Stimulated activated CD8-positive, alpha-beta memory T cell treated with anti-CD3 and anti-CD28 coated beads, Interleukin-4, amount 100 ng/mL, for 48 hours (primary cell): ENCODE results near the gene PLSCR1.
A peak's percentile ranks its signal among the peaks of the same experiment; 100 is the strongest.

Experiments
- DNase-seq: peaks from one replicate; pipeline ENCODE4 v3.0.0-alpha.2; 2020

Gene PLSCR1, protein sequence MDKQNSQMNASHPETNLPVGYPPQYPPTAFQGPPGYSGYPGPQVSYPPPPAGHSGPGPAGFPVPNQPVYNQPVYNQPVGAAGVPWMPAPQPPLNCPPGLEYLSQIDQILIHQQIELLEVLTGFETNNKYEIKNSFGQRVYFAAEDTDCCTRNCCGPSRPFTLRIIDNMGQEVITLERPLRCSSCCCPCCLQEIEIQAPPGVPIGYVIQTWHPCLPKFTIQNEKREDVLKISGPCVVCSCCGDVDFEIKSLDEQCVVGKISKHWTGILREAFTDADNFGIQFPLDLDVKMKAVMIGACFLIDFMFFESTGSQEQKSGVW

DNA sequence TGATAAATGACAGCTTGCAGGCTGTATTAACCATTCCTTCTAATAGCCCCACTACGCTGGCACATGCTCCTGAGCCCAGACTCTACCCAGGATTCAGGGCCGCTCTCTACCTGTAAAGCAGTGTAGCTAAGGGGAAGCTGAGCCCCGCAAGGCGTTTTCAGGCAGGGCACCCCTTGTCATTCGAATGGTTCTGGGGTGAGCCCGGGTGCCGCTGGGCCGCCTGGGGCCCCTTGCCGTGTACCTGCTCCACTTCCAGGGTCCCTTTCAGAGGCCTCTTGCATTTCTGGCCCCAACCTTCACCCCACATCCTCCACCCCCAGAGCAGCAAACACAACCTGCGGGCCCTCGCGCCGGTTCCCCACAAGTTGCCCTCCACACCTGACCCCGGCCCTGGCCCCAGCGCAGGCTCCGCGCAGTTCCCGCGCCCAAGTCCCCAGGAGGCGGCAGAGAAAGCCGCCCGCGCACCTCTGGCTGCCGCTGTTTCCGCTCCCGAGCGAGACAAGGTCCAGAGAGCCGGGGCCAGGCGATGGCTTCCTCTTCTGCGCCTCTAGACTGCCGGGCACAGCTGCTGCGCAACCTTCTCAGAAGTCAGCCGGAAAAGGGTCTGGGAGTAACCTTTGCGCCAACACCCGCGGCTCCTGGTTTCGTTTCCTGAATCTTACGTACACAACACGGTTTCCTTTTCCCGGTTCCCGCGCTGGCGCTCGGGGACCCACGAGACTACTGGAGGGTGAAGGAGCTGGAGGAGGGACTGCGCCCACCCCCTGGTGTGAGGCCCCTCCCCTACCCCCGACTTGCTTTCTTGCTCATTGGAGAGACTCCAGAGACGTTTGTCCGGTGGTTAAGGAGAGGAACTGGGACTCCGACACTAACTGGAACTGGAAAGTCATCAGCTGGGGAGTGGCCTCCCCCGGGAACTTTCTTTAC is at the start of gene PLSCR1:
Gene PLSCR1, minus strand, starts transcription at position 606 of the 927 bp plus-strand sequence. CDS start 8,055 bp downstream, outside the sequence.
- DNase-seq, result peak; percentile 86

DNA sequence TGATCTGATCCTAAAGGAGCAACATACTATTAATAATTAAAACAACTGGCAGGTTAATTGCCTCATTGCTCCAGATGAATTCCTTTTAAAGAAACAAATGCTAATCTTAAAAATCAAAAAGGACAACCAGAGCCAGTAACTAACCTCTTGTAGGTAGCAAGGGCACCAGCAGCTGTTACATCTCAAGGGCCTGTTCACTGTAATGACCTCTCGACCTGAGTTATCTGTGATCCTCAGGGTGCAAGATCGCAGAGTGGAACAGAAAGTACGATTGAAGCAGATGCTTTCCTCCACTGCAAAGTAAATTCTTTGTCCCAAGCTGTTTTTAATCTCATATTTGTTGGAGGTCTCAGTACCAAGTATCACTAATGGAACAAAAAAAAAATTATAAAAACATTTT is 49.4 kb upstream of the PLSCR1 start:
- no peak for DNase-seq

DNA sequence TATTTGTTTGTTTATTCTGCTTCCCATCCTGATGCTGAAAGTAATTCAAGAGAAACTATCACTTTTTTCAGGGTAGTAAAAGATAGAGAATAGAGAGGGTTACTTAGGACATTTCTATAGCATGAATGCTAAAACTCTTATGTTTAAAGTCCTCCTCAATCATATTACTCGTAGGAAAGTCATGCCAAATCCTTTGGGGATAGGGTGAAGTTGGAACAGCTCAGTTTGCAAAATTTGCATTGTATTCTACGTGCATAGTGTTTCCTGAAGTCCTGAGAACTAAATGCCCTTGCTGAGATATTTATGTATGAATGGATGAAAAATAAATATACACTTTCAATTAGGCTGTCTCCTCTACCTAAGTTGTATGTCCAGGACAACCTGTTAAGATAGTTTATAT is 46.1 kb upstream of the PLSCR1 start:
- no peak for DNase-seq

DNA sequence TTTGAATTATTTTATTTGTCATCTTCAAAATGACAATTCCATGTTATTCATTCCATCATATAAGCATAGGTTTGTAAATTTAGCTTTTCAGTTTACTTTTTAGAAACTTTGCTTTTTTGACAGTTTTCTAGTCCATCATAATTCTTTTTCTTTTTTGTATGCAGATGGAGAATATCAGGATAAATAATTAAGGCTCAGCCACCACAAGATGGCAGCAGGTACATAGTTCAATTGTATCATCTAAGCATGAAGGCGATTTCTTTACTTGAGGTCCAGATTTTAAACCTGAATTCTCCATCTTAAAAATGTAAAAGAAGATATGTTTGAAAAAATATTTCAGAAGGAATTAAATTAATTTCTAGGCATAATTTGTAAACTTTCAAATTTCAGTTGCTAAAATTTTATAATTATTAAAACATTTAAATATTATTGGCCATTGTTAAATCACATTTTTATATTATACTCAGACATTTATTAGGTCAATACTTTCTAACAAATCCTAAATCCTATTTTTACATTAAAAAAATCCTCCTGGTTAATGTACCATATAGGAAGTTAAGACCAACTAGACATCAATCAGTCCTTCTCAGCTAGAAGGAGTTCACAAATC is 45.6 kb upstream of the PLSCR1 start:
- DNase-seq, result no peak

GRCh38 chr3:146585156-146585555 is 40.7 kb upstream of the PLSCR1 start:
- no peak for DNase-seq

DNA sequence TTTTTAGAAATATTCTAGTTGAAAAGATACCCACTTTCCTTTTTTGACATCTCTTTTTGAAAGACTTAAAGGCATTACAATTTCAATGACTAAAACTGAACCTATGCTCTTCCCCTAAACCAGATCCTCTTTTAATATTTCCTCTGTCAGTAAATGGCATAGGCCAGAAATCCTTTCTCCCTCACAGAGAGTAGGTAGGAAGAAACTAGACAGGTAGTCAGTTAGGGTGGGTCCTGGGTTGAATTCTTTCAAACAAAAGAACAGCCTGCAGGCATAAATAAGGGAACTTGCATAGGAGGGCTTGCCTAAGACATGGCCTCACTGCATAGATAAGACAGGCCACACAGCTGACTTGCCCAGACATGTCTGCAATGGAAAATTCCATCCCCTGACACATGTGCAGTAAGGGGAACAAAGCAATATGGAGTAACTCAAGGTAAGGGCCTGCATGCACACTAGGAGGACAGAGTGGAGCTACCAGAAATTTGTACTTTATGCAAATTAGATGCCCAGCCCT is 37.6 kb upstream of the PLSCR1 start:
- DNase-seq, result no peak

DNA sequence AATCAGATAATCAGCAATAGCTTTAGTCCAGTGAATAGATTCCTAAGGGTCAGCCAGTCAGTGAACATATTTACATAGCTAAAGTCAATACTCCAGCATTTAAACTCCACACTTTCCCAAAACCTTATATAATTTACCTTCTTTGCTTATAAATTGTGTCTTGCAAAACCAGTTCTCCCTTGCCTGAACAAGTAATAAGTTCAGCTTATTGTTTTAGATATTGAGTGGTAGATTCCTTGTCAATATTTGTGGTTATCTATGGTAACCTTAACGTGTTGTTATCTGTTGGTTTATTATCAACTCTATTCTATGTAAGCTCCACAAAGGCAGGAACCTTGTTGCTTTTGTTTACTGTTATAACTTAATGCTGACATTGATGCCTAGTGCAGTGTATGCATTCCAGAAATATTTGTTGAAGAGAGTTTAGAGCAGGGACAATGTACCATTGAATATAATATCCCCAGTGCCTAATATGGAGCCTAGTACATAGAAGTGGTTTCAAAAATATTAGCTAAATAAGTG is 36.7 kb upstream of the PLSCR1 start:
- DNase-seq, result no peak

GRCh38 chr3:146577662-146578061 is 33.3 kb upstream of the PLSCR1 start:
- DNase-seq, result no peak

GRCh38 chr3:146575636-146576035 is 31.2 kb upstream of the PLSCR1 start:
- no peak for DNase-seq

- DNase-seq, result no peak
Measured at GRCh38 chr3:146574173-146574572, 29.8 kb upstream of the PLSCR1 start.

DNA sequence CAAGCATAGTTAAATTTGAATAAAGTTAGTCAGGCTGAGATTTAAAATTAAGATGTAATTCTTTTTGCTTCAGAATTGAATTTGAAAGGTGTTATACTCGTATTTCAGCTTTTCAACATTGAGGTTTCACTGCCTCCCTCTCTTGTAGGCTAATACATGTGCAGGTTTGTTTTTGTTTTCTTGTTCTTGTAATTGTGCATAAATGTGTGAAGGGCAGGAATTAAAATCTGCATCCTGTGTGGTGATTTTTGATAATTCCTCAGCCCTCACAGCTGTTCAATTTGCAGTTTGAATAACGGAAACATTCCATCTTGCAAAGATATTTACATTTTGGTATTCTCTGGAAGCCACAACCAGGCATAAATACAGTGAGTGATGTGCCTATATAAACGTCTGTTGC is 24.9 kb upstream of the PLSCR1 start:
- no peak for DNase-seq

GRCh38 chr3:146566138-146566537 is 21.7 kb upstream of the PLSCR1 start:
- no peak for DNase-seq

DNA sequence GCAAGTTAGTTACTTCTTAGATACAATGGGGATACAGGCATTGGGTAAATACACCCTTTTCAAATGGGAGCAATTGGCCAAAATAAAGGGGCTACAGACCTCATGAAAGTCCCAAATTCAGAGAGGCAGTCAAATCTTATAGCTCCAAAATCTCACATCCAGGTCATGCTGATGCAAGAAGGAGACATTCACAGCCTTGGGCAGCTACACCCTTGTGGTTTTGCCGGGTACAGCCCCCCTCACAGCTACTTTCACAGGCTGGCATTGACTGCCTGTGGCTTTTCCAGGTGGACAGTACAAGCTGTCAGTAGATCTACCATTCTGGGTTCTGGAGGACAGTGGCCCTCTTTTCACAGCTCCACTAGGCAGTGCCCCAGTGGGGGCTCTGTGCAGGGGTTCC is 17.5 kb upstream of the PLSCR1 start:
- DNase-seq, result no peak

DNA sequence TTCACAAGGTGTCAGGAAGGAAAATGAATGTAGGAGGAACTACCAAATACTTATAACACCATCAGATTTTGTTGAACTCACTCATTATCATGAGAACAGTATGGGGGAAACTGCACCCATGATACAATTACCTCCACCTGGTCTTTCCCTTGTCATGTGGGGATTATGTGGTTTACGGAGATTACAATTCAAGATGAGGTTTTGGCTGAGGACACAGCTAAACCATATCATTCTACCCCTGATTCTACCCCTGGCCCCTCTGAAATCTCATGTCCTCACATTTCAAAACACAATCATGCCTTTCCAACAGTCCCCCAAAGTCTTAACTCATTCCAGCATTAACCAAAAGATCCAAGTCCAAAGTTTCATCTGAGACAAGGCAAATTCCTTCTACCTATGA is 17.1 kb upstream of the PLSCR1 start:
- no peak for DNase-seq

- no peak for DNase-seq
Measured at GRCh38 chr3:146560678-146561077, 16.3 kb upstream of the PLSCR1 start.

DNA sequence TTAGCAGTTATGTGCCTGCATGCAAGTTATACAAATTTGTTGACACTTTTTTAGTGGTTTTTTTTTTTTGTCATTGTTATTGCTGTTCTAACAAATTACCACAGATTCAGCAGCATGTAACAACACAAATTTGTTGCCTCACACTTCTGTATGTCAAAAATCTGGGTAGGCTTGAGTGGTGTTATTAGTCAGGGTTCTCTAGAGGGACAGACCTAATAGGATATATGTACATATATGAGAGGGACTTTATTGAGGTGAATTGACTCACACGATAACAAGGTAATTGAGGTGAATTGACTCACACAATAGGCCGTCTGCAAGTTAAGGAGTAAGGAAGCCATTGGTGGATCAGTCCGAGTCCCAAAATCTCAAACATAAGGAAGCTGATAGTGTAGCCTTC is 15.0 kb upstream of the PLSCR1 start:
- DNase-seq, result no peak

GRCh38 chr3:146558781-146559180 is 14.4 kb upstream of the PLSCR1 start:
- no peak for DNase-seq

DNA sequence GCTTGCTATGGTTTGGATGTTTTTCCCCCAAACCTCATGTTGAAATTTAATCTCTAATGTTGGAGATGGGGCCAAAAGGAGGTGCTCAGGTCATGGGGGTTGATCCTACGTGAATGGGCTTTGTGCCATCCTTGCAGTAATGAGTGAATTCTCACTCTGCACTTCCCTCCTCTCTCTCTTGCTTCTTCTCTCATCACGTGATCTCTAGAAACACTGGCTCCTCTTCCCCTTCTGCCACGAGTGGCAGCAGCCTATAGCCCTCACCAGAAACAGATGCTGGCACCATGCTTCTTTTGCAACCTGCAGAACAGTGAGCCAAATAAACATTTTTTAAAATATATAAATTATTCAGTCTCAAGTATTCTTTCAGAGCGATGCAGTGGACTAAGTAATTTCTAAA is 13.3 kb upstream of the PLSCR1 start:
- DNase-seq, result no peak

- no peak for DNase-seq
Measured at GRCh38 chr3:146555311-146555710, 10.9 kb upstream of the PLSCR1 start.

DNA sequence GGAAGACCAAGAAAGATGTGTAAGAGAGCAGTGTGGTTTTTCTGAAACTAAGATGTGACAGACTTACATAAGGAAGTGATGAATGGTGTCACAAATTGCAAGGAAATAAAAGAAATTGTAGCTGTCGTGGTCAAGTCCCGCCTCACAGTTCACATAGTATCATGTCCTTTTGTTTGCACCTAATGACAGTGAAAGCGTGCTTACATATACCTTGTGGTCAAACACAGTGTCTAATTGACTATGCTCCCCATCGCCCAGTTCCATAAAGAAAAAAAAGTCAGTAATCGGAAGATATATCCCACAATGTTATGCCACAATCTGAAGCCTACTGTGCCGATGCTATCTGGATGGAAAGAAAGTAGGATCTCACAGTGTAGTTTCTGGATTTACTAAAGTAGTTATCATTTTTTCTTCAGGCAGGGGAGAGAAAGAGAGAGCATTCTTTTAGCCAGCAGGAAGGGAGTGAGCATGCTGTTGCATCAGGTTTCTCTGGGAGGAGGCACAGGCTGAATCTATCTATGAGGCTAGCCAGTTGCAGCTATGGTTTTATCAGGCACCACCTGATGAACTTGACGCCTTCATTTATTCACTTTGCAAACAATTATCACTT is 9.8 kb upstream of the PLSCR1 start:
- no peak for DNase-seq

DNA sequence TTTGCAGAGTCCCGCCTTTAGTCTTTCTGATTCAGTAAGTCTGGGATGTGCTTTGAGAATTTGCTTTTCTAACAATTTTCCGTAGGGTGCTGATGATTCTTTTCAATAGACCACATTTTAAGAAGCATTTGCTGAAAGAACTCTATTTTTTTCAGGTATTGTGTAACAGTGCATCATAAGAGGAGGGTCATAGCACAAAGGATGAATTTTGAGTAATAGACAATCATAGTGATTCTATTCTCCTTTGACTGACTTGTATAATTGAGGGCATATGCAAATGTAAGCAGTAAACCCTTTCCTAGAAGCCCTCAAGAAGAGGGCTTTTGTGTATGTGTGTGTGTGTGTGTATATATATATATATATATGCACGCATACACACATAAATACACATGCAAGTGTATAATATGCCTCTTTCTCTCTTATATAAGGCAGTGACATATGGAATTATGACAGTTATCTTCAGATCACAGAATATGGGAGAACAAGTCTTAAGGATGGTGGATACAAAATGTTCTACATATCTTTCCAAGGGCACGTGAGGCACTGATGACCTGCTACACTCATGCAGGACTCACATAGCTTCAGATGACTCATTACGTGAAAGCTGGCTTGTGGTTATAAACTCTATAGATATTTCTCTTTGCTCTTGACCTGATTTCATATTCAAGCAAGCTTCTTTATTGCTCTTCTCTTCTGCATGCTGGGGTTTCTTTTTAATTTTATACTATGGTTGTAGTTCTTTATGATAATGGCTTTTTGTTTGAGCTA is 6.5 kb upstream of the PLSCR1 start:
- no peak for DNase-seq

GRCh38 chr3:146550070-146550615 is 5.7 kb upstream of the PLSCR1 start:
- no peak for DNase-seq
